Measurements from ENCODE around the gene MIS18BP1. TPM values are rescaled to one million over a fixed set of nuclear protein-coding genes. Genes with fewer than 3 reads are reported as not detected.
A peak's percentile ranks its signal among the peaks of the same experiment; 100 is the strongest.
"Not testable (repeated sequence)": the region's sequence is repeated elsewhere in the genome, so short reads cannot be mapped to it uniquely, and the experiment has no call there.

MIS18BP1 gene
- 27.1 TPM for polyA plus RNA-seq (2012; ENCODE audit: insufficient read depth, insufficient read length)

DNA sequence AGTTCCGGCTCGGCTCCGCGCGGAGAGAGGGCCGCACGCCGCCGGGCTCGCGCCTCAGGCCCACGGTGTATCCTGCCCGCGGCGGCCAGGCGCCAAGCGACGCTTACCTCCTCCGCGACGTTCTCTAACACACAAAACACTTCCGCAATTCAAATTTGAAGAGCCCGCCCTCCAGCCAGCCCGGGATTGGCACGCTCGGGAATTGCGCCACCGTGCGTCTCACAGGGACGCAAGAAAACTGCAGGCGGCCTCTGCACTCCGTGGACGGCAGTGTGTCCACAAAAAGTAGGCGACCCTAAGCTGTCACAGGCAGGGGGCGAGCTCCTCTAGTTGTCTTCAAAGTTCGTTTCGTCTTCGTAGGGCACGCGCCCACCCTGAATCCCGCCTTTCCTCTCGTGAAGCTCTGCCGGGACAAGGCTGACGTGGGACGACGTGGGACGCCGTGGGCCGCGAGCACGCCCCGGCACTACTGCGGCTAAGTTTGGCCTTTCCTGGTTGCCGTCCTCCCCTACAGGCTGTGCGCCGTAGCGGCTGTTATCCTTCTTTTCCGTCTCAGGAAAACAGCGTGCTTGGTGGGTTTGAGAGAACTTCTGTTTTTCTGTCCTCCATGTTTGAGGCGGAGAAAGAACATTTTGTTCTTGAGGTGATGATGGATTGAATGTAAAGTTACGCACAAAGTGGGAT is at the start of gene MIS18BP1:
Gene MIS18BP1 (minus strand): TSS at position 133 of the 684 bp plus-strand sequence. CDS start 5,916 bp downstream, outside the sequence.
- peak; percentile 91 for DNase-seq (ENCODE audit: low read depth, low spot score)
- H3K4me3 ChIP-seq (ENCODE audit: low read length) = peak within 1 kb of the TSS; percentile 83

DNA sequence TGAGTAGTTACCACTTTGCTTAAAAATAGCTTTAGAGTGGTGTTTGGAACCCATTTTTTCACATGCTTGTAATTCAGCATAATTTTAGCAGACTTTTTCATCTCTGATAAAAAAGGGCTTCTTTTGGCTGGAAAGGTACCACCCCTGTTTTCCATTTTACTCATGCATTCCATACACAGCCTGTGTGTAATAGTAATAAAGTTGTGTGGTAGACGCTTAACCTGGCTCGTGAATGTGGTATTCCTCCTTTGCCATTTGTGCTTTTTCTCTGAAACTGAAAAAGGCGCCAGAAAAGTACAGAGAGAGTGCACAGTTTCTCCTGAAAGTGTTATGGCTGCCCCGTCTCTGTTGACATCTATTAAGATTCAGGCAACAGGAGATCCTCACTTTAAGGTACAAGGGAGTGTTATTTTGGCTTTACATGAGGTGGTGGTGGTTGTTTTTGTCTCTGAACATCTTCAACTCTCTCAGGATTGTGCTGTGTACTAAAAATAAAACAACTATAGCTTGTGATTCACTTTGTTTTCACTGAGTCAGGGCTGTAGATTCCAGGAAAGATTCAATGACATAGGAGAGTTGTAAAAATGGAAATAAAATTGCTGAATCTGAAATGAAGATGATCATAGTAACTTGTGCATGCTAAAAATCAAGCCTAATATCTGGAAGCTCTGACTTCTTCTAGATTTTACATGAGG is 45.6 kb upstream of the MIS18BP1 start:
- no peak for DNase-seq (ENCODE audit: low read depth, low spot score)
- no peak overlapping the region for H3K4me3 ChIP-seq (ENCODE audit: low read length)

DNA sequence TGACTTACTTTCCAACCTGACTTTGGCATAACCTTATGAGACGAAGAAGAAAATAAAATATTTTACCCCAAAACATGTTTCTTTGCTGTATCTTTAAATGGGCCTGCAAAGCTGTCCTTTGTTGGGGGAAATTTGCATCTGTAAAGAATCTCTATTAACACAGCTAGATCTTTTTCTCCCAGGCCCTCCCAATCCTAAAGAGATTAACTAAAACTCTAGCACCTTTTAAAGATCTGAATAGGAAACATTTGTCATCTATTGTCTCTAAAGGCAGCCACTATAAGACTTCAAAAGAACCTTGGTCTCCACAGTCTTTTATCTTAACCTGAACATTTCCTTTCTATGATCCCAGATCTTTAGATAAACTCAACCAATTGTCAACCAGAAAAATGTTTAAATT is 41.8 kb upstream of the MIS18BP1 start:
- DNase-seq (ENCODE audit: low read depth, low spot score); H3K4me3 ChIP-seq (ENCODE audit: low read length): not testable (repeated sequence)

DNA sequence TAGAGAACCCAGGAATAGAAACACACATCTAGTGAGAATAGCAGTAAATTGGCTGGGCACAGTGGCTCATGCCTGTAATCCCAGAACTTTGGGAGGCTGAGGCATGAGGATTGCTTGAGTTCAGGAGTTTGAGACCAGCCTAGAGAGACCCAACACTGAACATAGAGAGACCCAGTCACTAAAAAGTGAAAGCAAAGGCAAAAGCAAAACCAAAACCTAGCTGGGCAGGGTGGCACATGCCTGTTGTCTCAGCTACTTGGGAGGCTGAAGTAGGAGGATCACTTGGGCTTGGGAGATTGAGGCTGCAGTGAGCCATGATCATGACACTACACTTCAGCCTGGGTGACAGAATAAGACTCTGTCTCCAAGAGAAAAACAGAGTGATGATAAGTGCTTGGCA is 37.5 kb upstream of the MIS18BP1 start:
- DNase-seq (ENCODE audit: low read depth, low spot score) = no peak
- H3K4me3 ChIP-seq (ENCODE audit: low read length) = no peak overlapping the region

DNA sequence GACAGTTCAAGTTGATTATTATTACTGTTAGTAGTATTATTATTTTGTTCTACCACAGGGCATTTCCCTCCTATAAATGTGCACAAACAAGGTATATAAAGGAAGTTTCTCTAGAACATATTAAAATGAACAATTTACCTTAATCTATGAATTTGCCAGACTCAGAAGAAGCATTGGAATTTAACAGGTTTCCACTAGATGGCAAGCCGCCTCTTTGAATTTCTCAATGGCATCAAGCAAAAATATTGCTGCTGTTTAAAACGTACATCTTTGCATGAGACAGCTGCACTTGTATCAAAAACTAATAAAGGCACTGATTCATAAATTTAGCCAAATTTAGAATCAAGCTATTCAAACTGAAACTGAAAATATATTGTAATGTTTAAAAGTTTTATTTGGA is 34.6 kb upstream of the MIS18BP1 start:
- H3K4me3 ChIP-seq (ENCODE audit: low read length) = no peak overlapping the region
- no peak for DNase-seq (ENCODE audit: low read depth, low spot score)

DNA sequence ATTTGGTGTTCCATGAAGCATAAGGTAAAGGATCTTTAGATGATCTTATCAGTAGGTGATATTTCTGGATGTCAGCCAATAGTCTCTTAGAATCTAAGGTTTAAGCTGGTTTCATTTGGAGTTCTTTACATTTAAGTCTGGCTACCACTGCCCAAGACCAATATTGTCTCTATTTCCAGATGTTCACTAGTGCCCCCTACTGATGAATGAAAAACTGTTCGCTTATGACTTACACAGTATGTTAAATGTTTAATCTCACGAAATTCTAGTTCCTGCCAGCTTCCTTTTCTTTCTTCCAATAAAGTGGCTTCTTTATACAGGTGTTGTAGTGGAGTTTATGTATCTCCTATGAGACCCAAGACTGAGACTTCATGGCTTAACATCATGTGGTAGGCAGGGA is 31.8 kb upstream of the MIS18BP1 start:
- no peak overlapping the region for H3K4me3 ChIP-seq (ENCODE audit: low read length)
- DNase-seq (ENCODE audit: low read depth, low spot score) = no peak

DNA sequence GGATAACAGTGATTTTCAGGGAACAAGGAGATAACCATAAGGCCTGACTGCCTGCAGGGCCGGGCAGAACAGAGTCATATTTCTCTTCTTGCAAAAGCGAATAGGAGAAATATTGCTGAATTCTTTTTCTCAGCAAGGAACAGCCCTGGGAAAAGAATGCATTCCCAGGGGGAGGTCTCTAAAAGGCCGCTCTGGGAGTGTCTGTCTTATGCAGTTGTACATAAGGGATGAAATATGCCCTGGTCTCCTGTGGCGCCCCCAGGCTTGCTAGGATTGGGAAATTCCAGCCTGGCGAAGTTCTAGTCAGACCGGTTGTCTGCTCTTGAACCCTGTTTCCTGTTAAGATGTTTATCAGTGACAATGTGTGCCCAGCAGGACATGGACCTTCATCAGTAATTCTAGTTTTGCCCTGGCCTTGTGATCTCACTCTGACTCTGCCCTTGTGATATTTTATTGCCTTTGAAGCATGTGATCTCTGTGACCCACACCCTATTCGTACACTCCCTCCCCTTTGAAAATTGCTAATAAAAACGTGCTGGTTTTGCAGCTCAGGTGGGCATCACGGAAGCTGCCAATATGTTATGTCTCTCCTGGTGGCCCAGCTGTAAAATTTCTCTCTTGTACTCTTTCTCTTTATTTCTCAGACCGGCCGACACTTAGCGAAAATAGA is 28.9 kb upstream of the MIS18BP1 start:
- not testable (repeated sequence) for DNase-seq (ENCODE audit: low read depth, low spot score); H3K4me3 ChIP-seq (ENCODE audit: low read length)

DNA sequence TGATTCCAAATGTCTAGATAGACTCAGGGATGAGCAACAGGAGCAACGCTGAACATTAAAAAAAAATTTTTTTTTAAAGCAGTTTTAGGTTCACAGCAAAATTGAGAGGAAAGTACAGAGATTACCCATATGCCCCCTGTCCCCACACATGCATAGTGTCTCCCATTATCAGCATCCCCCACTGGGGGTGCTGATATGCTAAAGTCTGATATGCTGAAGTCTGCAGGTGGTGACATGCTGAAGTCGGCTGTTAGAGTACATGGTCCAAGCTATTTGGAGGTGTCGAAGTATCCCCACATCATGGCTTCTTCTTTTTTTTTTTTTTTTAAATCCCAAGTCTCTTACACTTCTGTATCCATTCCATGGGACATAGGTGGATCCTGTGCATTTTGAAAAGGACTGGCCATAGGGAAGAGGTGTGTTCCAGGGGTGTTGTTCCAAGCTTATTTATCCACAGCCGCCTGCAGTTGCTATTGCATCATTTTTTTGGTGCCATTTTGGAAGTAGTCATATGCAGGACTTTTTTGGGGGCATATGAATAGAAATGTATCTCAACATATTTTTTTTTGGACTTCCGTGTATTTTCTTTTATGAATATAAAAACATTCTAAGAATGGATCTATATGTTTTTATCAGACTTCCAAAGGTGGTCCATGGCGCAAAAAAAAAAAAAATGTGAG is 19.0 kb upstream of the MIS18BP1 start:
- no peak overlapping the region for H3K4me3 ChIP-seq (ENCODE audit: low read length)
- DNase-seq (ENCODE audit: low read depth, low spot score) = no peak

DNA sequence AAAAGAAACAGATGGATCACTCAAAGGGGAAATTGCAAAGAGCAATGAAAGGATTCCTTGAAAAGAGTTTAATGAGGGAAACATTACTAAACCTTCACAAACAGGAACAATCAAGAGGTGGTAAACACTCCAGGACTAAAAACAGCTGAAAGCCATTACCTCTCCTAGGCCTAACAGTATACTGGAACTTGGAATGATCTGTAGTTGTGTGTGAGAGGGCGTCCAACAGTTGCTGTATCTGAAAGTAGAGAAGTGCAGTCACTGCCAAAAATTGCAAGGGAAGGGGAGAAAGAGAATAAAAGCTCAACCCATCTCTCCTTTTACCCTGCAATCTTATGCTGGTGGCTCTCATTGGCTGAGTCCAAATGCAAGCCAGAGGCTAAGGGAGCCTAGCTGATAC is 17.0 kb upstream of the MIS18BP1 start:
- H3K4me3 ChIP-seq (ENCODE audit: low read length) = no peak overlapping the region
- DNase-seq (ENCODE audit: low read depth, low spot score) = no peak

DNA sequence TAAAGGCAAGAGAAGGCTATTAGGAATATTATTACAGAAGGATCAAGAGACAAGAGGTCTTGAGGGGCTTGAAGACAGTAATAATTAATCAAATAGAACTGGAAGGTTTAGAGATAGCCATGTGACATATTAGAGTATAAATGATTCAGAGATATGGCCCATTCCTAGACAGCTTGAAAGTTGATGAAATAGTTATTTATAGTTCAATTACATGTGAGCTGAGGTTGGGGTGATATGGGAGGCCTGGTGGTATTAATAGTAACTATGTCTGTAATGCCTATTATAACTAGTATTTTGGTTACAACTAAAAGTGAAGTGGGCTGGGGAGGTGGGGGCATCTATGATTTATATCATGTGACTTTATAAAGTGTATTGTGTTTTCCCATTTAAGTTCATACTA is 14.1 kb upstream of the MIS18BP1 start:
- DNase-seq (ENCODE audit: low read depth, low spot score) = no peak
- no peak overlapping the region for H3K4me3 ChIP-seq (ENCODE audit: low read length)

DNA sequence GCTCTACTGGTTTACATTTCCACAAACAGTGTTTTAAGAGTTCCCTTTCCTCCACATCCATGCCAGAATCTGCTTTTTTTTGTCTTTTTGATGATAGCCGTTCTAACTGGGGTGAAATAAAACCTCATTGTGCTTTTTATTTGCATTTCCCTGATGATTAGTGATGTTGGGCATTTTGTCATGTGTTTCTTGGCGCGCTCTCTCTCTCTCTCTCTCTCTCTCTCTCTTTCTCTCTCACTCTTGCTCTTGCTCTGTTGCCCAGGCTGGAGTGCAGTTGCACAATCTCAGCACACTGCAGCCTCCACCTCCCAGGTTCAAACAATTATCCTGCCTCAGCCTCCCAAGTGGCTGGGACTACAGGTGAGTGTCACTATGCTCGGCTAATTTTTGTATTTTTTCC is 9.6 kb upstream of the MIS18BP1 start:
- H3K4me3 ChIP-seq (ENCODE audit: low read length) = no peak overlapping the region
- DNase-seq (ENCODE audit: low read depth, low spot score) = no peak

DNA sequence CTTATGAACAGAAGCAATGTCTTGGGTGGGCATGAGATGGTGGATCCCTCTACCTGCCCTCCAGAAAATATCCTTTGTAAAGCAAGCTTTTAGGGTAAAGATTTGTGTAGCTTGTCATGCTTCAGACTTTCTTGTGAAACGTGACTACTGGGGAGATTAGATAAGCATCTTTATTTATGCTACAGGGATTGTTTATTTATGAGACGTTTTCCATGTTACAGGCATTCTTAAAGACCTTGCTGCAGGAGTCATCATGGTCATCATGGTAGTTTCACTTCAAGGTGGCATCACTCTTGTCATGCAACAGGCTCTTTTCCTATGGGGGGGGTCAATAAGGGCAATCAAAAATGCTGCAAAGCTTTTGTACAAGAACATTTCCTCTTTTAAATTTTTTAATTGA is 8.2 kb upstream of the MIS18BP1 start:
- no peak overlapping the region for H3K4me3 ChIP-seq (ENCODE audit: low read length)
- DNase-seq (ENCODE audit: low read depth, low spot score) = no peak

DNA sequence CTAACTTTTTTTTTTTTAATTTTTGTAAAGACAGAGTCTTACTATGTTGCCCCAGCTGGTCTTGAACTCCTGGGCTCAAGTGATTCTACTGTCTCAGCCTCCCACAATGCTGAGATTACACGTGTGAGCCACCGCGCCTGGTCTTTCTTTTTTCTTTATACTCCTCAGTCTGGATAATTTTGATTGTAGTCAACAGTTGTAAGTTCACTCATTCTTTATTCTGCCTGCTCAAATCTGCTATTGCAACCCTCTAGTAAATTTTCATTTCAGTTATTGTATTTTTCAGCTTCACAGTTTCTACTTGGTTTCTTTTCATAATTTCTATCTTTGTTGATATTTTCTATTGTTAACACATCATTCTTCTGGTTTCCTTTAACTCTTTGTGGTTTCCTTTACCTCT is 5.8 kb upstream of the MIS18BP1 start:
- H3K4me3 ChIP-seq (ENCODE audit: low read length) = no peak overlapping the region
- DNase-seq (ENCODE audit: low read depth, low spot score) = no peak

DNA sequence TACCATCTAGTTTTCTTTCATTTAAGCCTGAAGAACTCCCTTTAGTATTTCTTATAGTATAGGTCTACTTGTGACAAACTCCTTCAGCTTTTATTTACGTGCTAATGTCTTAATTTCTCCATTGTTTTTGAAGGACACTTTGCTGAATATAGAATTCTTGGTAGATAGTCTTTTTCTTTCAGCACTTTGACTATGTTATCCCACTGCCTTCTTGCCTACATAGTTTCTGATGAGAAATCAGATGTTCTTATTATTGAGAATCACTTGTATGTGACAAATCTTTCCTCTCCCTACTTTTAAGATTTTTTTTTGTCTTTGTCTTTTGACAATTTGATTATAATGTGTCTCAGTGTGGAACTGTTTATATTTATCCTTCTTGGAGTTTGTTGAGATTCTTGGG is 5.1 kb upstream of the MIS18BP1 start:
- DNase-seq (ENCODE audit: low read depth, low spot score) = no peak
- H3K4me3 ChIP-seq (ENCODE audit: low read length) = no peak overlapping the region

DNA sequence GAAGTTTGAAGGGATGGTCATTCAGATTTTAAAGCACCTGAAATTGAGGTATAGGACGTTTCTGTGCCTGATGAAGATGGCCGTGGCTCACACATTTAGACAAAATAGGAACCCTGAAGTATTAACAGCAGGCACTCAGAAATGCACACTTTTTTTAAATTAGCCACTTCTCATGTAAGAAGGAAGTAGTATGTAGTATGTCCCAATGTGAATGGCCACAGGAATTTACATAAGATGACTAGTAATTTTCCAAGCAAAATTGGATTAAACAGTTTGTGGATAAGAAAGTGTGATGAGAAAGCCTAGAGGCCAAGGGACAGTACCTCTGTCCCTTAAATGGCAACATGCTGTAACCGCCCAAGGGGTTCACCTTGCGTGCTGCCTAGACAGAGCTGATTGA is 1.8 kb upstream of the MIS18BP1 start:
- no peak for DNase-seq (ENCODE audit: low read depth, low spot score)
- H3K4me3 ChIP-seq (ENCODE audit: low read length) = no peak overlapping the region

DNA sequence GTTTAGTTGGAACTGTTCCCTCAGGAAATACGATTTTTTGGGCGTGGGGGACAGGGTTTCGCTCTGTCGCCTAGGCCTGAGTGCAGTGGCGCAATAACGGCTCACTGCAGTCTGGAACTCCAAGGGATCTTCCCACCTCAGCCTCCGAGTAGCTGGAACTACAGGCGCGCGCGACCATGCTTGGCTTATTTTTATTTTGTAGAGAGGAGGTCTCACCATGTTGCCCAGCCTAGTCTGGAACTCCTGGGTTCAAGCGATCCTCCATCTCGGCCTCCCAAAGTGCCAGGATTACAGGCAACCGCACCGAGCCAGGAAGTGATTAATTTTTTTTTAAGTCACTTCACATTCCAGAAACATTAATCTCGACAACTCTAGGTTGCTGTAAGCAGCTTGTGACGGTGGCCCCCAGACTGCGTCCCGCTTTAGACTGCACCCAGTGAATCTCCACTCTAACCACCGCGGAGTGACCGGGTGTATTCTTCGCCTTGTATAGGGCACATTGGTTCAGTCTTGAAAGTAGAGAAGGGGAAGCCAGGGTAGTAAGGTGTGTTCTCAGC is 830 bp upstream of the MIS18BP1 start:
- no peak for DNase-seq (ENCODE audit: low read depth, low spot score)
- H3K4me3 ChIP-seq (ENCODE audit: low read length) = no peak overlapping the region

DNA sequence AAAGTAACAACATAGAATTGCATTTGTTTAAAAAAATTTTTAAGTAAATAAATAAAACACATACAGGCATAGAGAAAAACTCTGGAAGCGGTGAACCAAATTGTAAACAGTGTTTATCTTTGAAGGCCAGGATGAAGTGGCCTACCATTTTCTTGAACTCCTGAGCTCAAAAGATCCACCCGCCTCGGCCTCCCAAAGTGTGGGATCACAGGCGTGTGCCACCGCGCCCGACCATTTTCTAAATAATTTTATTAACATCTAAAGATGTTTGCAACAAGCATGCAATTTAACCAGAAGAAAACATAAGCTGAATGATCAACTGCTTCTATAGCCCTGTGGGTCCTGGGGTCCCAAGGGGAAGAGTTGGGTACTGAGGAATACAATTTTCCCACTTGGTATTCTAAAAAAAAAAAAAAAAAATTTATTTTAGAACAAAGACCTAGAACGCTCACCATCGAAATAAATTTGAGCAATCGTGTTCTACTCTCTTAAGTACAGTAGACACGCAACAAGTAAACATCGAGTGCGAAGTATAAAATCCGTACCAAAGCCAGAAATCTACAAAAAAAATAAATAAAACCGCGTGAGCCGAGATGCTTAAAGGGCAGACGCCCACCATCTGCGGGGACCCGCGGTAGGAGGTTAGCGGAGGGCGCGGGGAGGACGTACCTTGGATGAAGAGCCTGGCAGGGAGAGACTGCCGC is 484 bp downstream of the MIS18BP1 start:
- H3K4me3 ChIP-seq (ENCODE audit: low read length) = peak overlapping the region; percentile 83

DNA sequence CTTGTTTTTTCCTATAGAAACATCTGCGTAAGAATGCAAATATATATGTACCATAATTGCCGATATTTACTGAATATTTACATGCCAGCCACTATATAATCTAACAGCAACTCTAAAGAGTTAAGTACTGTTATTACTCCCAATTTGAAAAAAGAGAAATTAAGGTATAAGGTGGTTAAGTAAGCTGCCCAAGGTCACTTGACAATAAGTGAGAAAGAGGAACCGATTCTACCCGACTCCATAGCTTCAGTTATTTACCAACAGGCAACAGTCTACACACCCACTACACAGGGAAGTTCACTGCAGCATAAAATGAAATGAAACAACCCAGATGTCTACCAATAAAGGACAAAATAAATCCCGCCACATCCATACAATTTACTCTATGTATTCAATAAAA is 1.1 kb downstream of the MIS18BP1 start:
- peak overlapping the region; percentile 83 for H3K4me3 ChIP-seq (ENCODE audit: low read length)

More for the DNA sequence above, 484 bp downstream of the MIS18BP1 start:
- DNase-seq (ENCODE audit: low read depth, low spot score) = peak; percentile 9

More for the DNA sequence above, 1.1 kb downstream of the MIS18BP1 start:
- peak; percentile 11 for DNase-seq (ENCODE audit: low read depth, low spot score)
